CD4-positive, CD25-positive, alpha-beta regulatory T cell (primary cell): ENCODE data around the gene FAM81A. TPM values are rescaled to one million over a fixed set of nuclear protein-coding genes. Genes with fewer than 3 reads are reported as not detected.

Experiments
- ATAC-seq, 2 donors: fragments of 150-1000 bp; cut with Tn5 transposase; one replicate each; pipeline ENCODE4 v1.10.0; 2021; ENCODE audit warnings: low read depth in 2 of 2, moderate number of reproducible peaks in 2 of 2, moderate library complexity in 1 of 2
- DNase-seq, 3 donors: peaks; one replicate each; pipeline versions ENCODE4 v3.0.0 to v3.0.0-alpha.2; 2012 to 2022; ENCODE audit warnings: mixed read lengths in 1 of 3
- H3K27ac ChIP-seq: one replicate; pipeline ENCODE4 v1.7.0; 2013; ENCODE audit warnings: mild to moderate bottlenecking, low read length; ENCODE audit not compliant: insufficient read depth, poor library complexity, severe bottlenecking
- H3K27me3 ChIP-seq: one replicate; pipeline ENCODE4 v1.7.0; 2013; ENCODE audit warnings: low read length; ENCODE audit not compliant: control insufficient read depth, insufficient read depth
- H3K36me3 ChIP-seq: one replicate; pipeline ENCODE4 v1.7.0; 2013; ENCODE audit warnings: mild to moderate bottlenecking, low read length, moderate library complexity; ENCODE audit not compliant: control insufficient read depth, insufficient read depth
- H3K4me1 ChIP-seq: 2 replicates; pipeline ENCODE4 v1.7.0; 2013; ENCODE audit warnings: mild to moderate bottlenecking, low read length; ENCODE audit not compliant: insufficient read depth, control insufficient read depth, poor library complexity, severe bottlenecking
- H3K4me3 ChIP-seq: one replicate; pipeline ENCODE4 v1.7.0; 2013; ENCODE audit warnings: low read depth, mild to moderate bottlenecking, low read length, moderate library complexity
- H3K9me3 ChIP-seq, 2 experiments: 1 replicate in 1 of 2; 2 replicates in 1 of 2; pipeline ENCODE4 v1.7.0; 2013; ENCODE audit warnings: low read length in 2 of 2, mild to moderate bottlenecking in 1 of 2, moderate library complexity in 1 of 2; ENCODE audit not compliant: control insufficient read depth in 2 of 2
- H3K27ac Mint-ChIP-seq, 3 donors: one replicate each; pipeline ENCODE4 v1.8.0; 2020 to 2022; ENCODE audit warnings: mild to moderate bottlenecking in 3 of 3, mixed read lengths in 3 of 3, moderate library complexity in 2 of 3
- H3K27me3 Mint-ChIP-seq: one replicate; pipeline ENCODE4 v1.8.0; 2022; ENCODE audit warnings: mild to moderate bottlenecking, mixed read lengths
- H3K36me3 Mint-ChIP-seq: one replicate; pipeline ENCODE4 v1.8.0; 2020; ENCODE audit warnings: mixed read lengths
- H3K4me1 Mint-ChIP-seq, 4 donors: one replicate each; pipeline ENCODE4 v1.8.0; 2020 to 2022; ENCODE audit warnings: mixed read lengths in 4 of 4, mild to moderate bottlenecking in 1 of 4
- H3K4me3 Mint-ChIP-seq, 4 donors: one replicate each; pipeline ENCODE4 v1.8.0; 2020 to 2022; ENCODE audit warnings: mild to moderate bottlenecking in 4 of 4, mixed read lengths in 4 of 4, moderate library complexity in 3 of 4
- H3K9me3 Mint-ChIP-seq, 7 donors: one replicate each; pipeline ENCODE4 v1.8.0; 2020 to 2022; ENCODE audit warnings: mixed read lengths in 7 of 7, mild to moderate bottlenecking in 3 of 7, moderate library complexity in 2 of 7
- polyA plus RNA-seq, 4 donors: library from polyadenylated mRNA; unstranded; fragments of 300-500 nt; fragmentation: Illumina TruSeq; gene quantifications; one replicate each; pipeline ENCODE4 v1.2.3, GENCODE V29; 2021
- total RNA-seq: library from RNA; stranded (reverse); gene quantifications from one replicate; pipeline ENCODE4 v1.2.3, GENCODE V29; 2022

Gene FAM81A
- total and polyA plus RNA-seq, 5 donors from 2014 or later: not detected

DNA sequence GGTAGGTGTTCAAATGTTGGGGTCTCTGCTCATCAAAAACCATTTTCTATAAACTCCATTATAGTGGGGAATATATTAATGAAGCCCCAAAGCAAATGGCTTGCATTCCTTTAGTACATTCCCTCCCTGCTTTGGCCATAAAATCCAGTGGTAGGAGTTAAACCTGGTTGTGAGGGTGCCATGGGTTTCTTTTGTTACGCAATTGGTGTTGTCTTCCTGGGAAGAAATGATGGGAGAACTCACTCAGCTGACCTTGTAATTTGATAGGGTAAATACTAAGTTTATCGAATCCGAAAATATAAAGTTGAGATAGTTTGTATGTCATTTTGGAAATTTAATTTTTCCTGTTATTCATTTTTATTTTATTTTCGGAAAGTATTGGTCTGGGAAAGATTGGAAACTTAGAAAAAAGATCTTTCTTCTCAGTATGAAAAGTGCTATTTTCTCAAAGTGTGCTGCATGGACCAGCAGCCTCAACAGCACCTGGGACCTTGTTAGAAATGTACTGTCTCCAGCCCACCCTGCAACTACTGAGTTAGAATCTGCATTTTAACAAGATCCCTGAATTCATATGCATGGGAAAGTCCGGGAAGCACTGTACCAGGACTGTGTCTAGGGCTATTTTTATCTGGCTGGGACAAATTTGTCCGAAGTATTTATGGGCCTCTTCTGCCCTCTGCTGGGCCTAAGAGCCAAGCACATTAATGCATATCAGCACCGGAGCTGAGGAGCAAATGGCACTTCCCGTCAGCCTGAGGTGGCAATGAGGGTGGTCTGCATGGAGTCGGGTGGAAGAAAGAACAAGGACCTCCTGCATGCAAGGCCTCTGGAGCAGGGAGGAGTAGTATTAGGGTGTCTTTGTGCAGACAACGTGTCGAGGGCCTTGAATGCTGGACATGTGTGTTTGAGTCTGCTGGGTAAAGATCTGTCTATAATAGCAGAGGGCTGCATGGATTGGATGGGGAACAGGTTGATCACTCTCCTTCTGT lies 54.7 kb downstream of the FAM81A start:
- DNase-seq: peak; percentile 45 to 71 (median 59)
- no peak overlapping the region for H3K27ac Mint-ChIP-seq
- H3K36me3 Mint-ChIP-seq: no peaks in the 10 kb centered on the region
- H3K4me1 Mint-ChIP-seq: peaks cover 0 to 5% (median 2%) of the 10 kb centered on the region in 4 donors
- no peaks in the 10 kb centered on the region for H3K27me3 ChIP-seq
- peak; percentile 71 to 76 for ATAC-seq
- H3K9me3 ChIP-seq: no peaks in the 10 kb centered on the region
- no peak overlapping the region for H3K27ac ChIP-seq
- H3K4me3 ChIP-seq: no peak overlapping the region
- H3K27me3 Mint-ChIP-seq: peaks cover 5% of the 10 kb centered on the region
- H3K4me3 Mint-ChIP-seq: no peak overlapping the region
- no peaks in the 10 kb centered on the region for H3K4me1 ChIP-seq
- no peaks in the 10 kb centered on the region for H3K36me3 ChIP-seq
- peaks cover 0 to 4% (median 0%) of the 10 kb centered on the region in 7 donors for H3K9me3 Mint-ChIP-seq

GRCh38 chr15:59501597-59501996 lies 63.6 kb downstream of the FAM81A start:
- no peak for ATAC-seq
- no peaks in the 10 kb centered on the region for H3K36me3 Mint-ChIP-seq
- H3K9me3 Mint-ChIP-seq: no peaks in the 10 kb centered on the region
- Histone ChIP-seq H3K27me3 (peaks cover 2% of the 10 kb centered on the region), H3K27ac (no peak overlapping the region), H3K36me3 (no peaks in the 10 kb centered on the region), H3K4me1 (no peaks in the 10 kb centered on the region), H3K9me3 (no peaks in the 10 kb centered on the region), H3K4me3 (no peak overlapping the region)
- no peak overlapping the region for H3K4me3 Mint-ChIP-seq
- no peak overlapping the region for H3K27ac Mint-ChIP-seq
- peak in 1 of 3 donors; percentile 13 for DNase-seq
- no peaks in the 10 kb centered on the region for H3K4me1 Mint-ChIP-seq
- H3K27me3 Mint-ChIP-seq: peaks cover 4% of the 10 kb centered on the region

GRCh38 chr15:59515190-59515589 lies 77.2 kb downstream of the FAM81A start:
- H3K9me3 ChIP-seq: no peaks in the 10 kb centered on the region
- H3K4me1 ChIP-seq: no peaks in the 10 kb centered on the region
- H3K9me3 Mint-ChIP-seq: no peaks in the 10 kb centered on the region
- no peak overlapping the region for H3K4me3 ChIP-seq
- H3K27ac Mint-ChIP-seq: no peak overlapping the region
- H3K4me3 Mint-ChIP-seq: no peak overlapping the region
- H3K4me1 Mint-ChIP-seq: peaks cover 0 to 5% (median 1%) of the 10 kb centered on the region in 4 donors
- DNase-seq (no peak), ATAC-seq (no peak)
- H3K27me3 ChIP-seq: no peaks in the 10 kb centered on the region
- no peaks in the 10 kb centered on the region for H3K36me3 Mint-ChIP-seq
- H3K27me3 Mint-ChIP-seq: no peaks in the 10 kb centered on the region
- no peak overlapping the region for H3K27ac ChIP-seq
- H3K36me3 ChIP-seq: no peaks in the 10 kb centered on the region

DNA sequence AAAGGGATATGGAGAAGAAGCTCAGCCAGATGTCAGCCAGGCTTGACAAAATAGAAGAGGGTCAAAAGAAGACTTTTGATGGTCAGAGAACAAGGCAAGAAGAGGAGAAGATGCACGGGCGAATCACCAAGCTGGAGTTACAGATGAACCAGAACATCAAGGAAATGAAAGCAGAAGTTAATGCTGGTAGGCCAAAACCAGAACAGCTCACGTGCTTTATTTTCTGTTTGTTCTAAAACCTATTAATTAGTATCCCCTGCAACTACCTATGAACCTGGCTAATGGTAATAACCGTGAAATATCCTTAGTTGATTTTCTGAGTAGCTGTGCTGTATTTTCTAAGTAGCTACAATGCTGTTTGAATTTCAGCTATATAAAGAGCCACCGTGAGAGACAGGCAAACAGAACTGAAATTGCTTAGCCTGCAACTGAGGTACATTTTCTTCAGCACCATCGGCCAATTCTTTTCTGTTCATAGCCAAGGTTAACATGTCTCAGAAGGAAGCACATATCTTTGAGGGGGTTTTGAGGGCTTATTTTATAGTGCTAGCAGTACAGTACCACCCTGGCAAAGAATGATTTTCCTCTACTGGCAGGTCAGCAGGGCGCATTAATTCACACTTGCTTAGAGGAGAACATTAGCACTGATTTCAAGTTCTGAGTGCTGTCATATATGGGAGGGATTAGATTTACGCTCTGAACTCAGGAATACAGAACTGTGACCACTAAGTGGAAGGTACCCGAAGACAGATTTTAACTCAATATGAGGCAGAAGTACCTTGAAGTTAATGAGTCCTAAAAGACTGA lies 78.9 kb downstream of the FAM81A start:
- H3K4me3 ChIP-seq: no peak overlapping the region
- no peak for ATAC-seq
- no peak overlapping the region for H3K27ac ChIP-seq

DNA sequence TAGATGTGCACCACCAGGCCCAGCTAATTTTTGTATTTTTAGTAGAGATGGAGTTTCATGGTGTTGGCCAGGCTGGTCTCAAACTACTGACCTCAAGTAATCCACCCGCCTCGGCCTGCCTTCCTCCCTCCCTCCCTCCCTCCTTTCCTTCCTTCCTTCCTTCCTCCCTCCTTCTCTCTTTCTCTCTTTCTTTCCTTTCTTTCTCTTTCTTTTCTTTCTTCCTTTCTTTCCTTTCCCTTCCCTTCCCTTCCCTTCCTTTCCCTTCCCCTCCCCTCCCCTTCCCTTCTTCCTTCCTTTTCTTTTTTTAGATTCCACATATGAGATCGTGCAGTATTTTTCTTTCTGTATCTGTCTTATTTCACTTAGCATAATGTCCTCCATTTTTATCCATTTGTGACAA lies 81.3 kb downstream of the FAM81A start:
- Histone ChIP-seq H3K36me3 (no peaks in the 10 kb centered on the region), H3K4me3 (no peak overlapping the region), H3K9me3 (no peaks in the 10 kb centered on the region), H3K27me3 (peaks cover 9% of the 10 kb centered on the region), H3K27ac (no peak overlapping the region), H3K4me1 (peaks cover 3% of the 10 kb centered on the region)
- DNase-seq: no peak
- Mint-ChIP-seq H3K27me3 (peaks cover 12% of the 10 kb centered on the region), H3K27ac (no peak overlapping the region), H3K4me3 (no peak overlapping the region), H3K36me3 (no peaks in the 10 kb centered on the region), H3K4me1 (peaks cover 0 to 23% (median 5%) of the 10 kb centered on the region in 4 donors), H3K9me3 (no peaks in the 10 kb centered on the region)
- no peak for ATAC-seq

More for the DNA sequence above, 78.9 kb downstream of the FAM81A start:
- no peak overlapping the region for H3K4me3 Mint-ChIP-seq
- H3K9me3 Mint-ChIP-seq: no peaks in the 10 kb centered on the region
- H3K27me3 Mint-ChIP-seq: peaks cover 4% of the 10 kb centered on the region
- peak overlapping the region in 1 of 3 donors; percentile 0 for H3K27ac Mint-ChIP-seq
- H3K27me3 ChIP-seq: peaks cover 9% of the 10 kb centered on the region
- H3K9me3 ChIP-seq: no peaks in the 10 kb centered on the region
- no peaks in the 10 kb centered on the region for H3K4me1 ChIP-seq
- H3K36me3 ChIP-seq: no peaks in the 10 kb centered on the region
- no peak for DNase-seq
- no peaks in the 10 kb centered on the region for H3K36me3 Mint-ChIP-seq
- peaks cover 0 to 5% (median 1%) of the 10 kb centered on the region in 4 donors for H3K4me1 Mint-ChIP-seq

DNA sequence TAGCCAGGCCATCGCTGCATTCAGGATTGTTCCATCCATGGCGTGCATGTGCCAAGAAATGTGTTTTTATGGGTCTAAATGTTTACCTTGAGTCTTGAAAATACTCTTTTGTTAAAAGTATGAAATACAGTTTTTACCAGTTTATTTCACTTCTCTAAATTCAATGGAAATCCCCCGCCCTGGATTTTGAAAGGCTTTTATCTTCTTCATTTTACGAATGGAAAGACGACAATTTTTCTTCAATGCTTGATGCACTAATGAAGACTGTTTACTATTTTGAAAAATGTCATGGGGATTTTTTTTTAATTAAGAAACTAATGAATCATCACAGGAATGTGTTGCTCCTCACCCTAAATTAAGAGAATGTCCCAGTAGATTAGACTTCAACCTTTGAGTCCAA lies 83.5 kb downstream of the FAM81A start:
- no peaks in the 10 kb centered on the region for H3K9me3 ChIP-seq
- no peaks in the 10 kb centered on the region for H3K36me3 Mint-ChIP-seq
- no peak overlapping the region for H3K4me3 Mint-ChIP-seq
- peaks cover 3% of the 10 kb centered on the region for H3K4me1 ChIP-seq
- no peak overlapping the region for H3K27ac Mint-ChIP-seq
- no peak overlapping the region for H3K4me3 ChIP-seq
- H3K36me3 ChIP-seq: no peaks in the 10 kb centered on the region
- H3K27me3 ChIP-seq: peaks cover 9% of the 10 kb centered on the region
- DNase-seq (no peak), ATAC-seq (no peak)
- H3K9me3 Mint-ChIP-seq: no peaks in the 10 kb centered on the region
- peaks cover 0 to 27% (median 4%) of the 10 kb centered on the region in 4 donors for H3K4me1 Mint-ChIP-seq
- H3K27me3 Mint-ChIP-seq: peaks cover 12% of the 10 kb centered on the region
- no peak overlapping the region for H3K27ac ChIP-seq

- Mint-ChIP-seq H3K27ac (peak overlapping the region in 1 of 3 donors; percentile 45), H3K9me3 (no peaks in the 10 kb centered on the region)
- peaks cover 3% of the 10 kb centered on the region for H3K4me1 ChIP-seq
These were observed 85.0 kb downstream of the FAM81A start for GRCh38 chr15:59522988-59523461.

More at GRCh38 chr15:59522988-59523461, 85.0 kb downstream of the FAM81A start:
- DNase-seq (peak in 2 of 3 donors; percentile 18 to 21), ATAC-seq (peak in 1 of 2 donors; percentile 22)
- H3K36me3 ChIP-seq: no peaks in the 10 kb centered on the region
- H3K9me3 ChIP-seq: no peaks in the 10 kb centered on the region
- H3K4me1 Mint-ChIP-seq: peaks cover 0 to 22% (median 3%) of the 10 kb centered on the region in 4 donors
- peaks cover 9% of the 10 kb centered on the region for H3K27me3 ChIP-seq
- peaks cover 12% of the 10 kb centered on the region for H3K27me3 Mint-ChIP-seq
- H3K27ac ChIP-seq: no peak overlapping the region
- H3K4me3 ChIP-seq: no peak overlapping the region
- H3K36me3 Mint-ChIP-seq: no peaks in the 10 kb centered on the region
- H3K4me3 Mint-ChIP-seq: peak overlapping the region in 1 of 4 donors; percentile 49
